OCI-M1 (cell line): ENCODE data around the gene PTAR1.
"Not testable (repeated sequence)": the region's sequence is repeated elsewhere in the genome, so short reads cannot be mapped to it uniquely, and the experiment has no call there.

ENCODE experiments used
- DNase-seq: peaks from one replicate; lab custom pipeline; 2025; lab: John Stamatoyannopoulos, UW

Gene PTAR1, protein sequence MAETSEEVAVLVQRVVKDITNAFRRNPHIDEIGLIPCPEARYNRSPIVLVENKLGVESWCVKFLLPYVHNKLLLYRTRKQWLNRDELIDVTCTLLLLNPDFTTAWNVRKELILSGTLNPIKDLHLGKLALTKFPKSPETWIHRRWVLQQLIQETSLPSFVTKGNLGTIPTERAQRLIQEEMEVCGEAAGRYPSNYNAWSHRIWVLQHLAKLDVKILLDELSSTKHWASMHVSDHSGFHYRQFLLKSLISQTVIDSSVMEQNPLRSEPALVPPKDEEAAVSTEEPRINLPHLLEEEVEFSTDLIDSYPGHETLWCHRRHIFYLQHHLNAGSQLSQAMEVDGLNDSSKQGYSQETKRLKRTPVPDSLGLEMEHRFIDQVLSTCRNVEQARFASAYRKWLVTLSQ

DNA sequence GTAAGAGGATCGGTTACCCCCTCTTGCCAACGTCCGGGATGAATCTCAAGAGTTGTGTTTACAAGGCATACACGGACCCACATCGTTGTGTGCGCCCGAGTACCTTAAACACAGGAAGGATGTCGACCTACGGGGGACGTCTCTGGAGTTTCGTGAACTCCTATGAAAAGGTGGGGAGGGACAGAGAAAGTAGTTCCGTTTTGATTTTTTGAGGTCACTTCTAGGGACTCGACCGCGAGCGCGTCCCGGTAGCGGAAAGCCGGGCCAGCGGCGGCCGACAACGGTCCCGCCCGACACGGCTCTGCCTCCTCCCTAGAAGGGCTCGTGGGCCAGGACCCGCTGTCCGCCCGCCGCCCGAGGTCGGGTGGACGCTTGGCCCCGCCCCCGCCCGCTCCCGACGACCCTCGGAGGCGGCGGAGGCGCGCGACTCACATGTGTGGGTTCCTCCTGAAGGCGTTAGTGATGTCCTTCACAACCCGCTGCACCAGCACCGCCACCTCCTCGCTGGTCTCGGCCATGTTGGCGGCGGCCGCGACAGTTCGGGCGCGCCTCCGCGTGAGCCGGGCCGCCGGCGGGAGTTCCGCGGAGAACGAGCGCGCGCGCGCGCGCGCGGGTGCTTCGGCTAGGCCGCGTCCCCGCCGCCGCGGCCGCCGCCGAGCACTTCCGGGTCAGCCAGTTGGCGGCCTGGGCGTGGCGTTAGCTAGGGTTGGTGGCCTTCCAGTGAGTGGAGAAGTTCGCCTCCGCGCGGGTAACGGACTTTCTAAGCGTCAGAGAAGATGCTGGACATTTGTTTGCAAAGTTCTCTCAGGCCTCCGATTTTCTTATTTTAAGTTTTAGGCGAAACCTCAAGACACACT, at the start of gene PTAR1:
TSS of gene PTAR1 (minus strand) at position 591 of the 857 bp plus-strand sequence. CDS start at position 518, 73 bp downstream.
- DNase-seq = peak; percentile 96

DNA sequence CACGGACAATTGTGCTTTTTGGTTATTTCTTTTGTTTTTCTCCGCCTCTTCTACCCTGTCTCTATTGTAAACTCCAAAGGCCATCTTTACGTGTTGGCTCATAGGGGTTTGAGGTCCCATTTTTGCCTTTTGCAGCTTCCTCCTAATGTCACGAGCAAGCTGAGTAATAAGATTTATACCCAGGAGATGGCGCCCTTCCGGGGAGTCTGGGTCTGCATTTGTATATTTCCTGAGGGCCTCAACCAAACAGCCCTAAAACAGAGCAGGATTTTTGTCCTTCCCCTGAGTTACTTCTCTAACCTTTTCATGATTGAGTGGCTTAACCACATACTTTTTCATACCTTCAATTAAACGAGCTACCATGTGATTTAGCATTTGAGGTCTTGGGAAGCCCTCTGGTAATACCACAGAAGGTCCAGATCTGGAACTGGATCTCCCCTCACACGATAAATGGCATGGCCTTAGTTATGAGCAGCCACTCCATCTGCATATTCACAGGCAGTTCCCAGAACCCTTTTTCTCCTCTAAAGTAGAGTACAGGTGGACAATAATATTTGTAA, 49.6 kb upstream of the PTAR1 start:
- peak; percentile 67 for DNase-seq

DNA sequence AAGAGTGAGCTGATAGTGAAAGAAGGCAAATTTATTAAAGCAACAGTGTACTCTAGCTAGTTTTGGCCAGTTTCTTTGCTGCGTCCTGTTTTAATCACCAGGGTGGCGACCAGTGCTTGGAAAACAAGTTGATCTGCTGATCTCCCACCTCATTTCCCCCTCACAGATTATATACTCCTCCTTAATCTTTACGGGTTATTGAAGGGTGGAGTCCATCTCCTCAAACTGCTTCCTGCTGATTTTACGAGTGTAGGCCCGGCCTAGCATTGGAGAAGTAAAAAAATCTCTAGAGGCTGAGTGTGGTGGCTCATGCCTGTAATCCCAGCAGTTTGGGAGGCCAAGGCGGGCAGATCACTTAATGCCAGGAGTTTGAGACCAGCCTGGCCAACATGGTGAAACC, 46.8 kb upstream of the PTAR1 start:
- peak; percentile 70 for DNase-seq

DNA sequence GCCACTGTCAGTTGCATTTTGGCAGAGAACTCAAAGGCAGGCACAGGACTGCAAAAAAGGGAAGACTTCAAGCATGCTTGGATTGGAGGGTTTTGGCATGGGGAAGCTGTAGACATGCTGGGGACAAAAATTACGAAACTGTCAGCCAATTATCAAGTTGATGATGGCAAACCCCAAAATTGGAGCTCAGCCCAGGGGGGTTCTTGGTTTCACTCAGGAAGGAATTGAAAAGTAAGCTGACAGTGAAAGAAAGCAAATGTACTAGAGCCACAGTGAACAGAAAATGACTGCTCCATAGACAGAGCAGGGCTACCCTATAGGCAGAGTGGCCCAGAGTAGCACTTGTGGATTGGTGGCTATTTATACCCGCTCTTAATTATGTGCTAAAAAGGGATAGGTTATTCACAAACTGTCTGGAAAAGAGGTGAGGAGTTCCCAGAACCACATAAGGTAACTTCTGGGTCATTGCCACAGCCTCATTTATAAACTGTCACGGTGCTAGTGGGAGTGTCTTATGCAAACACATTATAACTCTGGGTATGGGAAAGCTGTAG, 46.2 kb upstream of the PTAR1 start:
- DNase-seq = peak; percentile 70

DNA sequence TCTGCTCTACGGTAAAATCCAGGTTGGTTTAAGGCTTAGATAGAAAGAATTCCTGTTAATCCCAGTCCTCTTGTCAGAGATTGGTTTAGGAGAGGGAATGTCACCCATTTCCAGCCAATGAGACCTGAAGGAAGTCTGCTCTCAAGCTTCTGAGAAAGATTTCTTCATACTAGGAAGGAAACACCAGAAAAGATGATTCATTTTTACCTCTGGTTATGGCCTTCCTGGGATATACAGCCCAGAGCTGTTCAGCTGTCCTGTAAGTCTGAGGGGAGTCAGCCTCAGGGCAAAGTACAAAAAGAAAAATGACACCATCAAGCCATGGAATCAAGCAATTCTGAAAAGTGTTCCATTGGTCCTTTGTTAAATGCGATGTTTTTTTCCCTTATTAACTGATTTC, 42.2 kb upstream of the PTAR1 start:
- DNase-seq = peak; percentile 5

DNA sequence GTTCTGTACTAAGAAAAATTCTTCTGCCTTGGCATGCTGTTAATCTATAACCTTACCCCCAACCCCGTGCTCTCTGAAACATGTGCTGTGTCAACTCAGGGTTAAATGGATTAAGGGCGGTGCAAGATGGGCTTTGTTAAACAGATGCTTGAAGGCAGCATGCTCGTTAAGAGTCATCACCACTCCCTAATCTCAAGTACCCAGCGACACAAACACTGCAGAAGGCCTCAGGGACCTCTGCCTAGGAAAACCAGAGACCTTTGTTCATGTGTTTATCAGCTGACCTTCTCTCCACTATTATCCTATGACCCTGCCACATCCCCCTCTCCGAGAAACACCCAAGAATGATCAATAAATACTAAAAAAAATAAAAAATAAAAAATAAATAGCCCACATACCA, 40.2 kb upstream of the PTAR1 start:
- not testable (repeated sequence) for DNase-seq

DNA sequence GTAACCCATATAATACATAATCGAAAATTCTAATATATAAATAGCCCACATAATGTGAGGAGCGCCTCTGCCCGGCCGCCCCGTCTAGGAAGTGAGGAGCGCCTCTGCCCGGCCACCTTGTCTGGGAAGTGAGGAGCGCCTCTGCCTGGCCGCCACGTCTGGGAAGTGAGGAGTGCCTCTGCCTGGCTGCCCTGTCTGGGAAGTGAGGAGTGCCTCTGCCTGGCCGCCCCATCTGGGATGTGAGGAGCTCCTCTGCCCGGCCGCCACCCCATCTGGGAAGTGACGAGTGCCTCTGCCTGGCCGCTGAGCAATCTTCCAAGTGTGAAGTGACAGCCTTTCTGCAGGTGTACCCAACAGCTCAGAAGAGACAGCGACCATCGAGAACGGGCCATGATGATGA, 39.7 kb upstream of the PTAR1 start:
- DNase-seq = not testable (repeated sequence)

DNA sequence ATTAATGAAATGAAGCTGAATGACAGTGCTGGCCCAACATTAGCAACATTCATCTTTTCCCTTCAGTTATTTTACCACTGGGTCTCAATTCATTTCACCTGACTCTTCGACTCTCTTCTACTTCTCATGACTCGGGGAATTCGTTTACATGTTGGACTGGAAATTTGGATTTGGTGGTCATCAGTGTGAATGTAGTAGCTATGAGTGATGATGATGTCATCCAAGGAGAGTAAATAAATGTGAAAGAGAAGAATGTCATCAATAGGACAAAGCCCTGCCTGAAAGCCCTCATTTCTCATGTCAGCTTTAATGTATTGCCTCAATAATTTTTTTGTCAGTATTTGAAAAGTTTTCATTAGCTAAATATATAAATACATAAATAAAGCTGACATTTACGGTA, 38.9 kb upstream of the PTAR1 start:
- no peak for DNase-seq

DNA sequence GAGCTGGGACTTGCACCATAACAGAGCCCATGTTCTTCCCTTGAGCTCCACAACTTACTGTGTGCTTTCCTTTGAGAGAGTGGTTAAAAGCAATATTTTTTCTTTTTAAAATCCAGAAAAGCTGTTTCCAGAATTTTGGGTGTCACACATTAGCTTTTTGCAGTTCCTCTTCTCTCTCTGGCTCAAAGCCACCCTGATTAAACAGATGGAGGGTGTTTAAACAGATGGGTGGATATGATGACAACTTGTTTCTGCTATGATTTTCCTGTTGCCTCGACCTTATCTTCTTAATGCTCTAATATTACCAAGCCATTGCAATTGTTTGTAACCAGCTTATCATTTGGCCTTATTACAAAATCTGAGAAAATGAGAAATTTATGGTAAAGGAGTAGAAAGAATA, 37.9 kb upstream of the PTAR1 start:
- DNase-seq = peak; percentile 40

DNA sequence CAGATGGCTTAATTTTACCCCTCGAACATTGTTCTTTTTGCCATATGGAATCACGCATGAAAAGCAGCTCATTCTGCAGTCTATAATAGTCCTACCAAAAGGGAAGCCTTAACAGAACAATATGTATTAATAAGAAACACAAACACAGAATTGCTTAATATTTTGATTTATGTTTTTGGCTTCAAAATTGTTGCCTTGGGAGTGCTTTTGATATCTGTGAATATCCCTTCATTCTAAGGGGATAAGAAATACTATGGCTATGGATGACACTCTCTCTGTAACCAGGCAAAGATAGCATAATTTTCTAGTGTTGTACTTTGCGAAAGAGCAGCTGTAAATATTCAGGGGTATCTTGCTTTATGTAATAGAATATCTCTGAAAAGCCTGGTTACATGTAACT, 34.5 kb upstream of the PTAR1 start:
- DNase-seq = no peak

DNA sequence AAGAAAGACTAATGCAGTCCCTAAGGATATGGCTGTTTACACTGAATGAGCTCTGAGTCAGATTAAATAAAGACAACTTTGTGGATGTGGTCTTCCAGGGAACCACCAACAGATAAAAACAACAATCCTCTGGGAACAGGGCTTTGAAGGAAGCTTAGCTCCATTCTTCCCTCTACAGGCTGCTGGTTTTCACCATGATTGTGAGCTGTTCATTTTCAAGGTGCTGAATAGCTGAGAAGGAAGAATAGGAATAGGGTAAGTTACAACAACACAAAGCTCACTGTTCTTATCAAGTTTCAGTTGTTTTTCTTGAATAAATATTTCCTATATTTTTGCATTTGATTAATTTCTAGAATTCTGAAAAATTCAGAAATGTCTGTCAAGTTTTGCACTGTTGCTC, 25.9 kb upstream of the PTAR1 start:
- no peak for DNase-seq

DNA sequence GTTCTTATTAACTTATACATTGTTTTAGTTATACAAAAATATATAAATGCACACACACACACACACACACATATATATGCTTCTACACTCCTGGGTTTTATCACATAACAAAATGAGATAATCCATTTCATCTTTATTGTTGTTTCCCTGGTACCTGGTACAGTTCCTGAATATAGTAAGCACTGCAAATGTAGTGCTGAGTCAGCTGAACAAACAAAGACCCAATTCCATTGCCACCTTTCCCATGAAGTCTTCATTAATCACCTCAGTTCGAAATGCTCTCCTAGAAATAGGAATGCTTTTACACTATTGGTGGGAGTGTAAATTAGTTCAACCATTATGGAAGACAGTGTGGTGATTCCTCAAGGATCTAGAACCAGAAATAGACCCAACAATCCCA, 13.4 kb upstream of the PTAR1 start:
- no peak for DNase-seq

DNA sequence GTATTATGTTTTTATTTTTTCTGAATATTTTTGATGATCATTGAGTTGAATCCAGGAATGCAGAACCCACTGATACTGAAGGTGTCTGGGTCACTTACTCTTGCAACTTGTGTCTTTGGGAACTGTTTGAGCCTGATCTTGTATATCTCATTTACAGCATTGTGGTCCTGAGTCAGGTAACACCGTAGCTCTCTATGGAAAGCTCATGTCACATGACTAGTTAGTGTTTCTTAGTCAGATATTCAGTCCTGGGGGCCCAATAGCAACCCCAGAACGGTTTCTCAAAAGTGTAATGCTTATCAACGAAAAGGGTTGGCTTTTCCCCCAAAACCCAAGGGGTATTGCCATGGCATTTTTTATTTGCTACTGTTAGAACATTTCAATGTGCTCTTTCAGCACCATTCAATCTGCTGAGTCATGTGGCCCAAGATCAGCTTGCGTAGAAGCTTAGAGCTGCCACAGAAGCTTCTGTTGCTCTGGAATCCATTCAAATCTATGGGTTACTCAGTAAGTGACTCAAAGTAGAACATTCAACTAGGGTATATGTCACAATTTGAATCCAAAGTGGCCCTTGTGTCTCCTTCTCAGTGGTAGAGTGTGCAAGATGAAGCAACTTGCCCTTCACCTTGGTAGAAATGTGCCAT, 12.1 kb upstream of the PTAR1 start:
- DNase-seq = peak; percentile 28

DNA sequence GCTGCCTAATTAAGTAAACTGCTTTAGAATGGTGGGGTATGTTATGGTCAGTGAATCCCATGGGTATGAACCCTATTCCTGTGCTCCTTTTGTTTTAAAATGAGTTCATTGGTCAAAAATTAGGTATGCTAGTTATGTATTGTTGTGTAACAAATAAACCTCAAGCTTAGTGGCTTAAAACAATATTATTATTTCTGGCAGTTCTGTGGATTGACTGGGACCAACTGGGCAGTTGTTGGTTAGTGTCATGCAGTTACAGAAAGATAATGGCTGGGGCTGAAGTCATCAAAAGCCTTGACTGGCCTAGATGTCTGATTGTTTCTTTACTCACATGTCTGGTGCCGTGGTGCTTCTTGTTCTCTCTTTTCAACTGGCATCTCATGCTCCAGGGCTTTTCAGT, 8.9 kb upstream of the PTAR1 start:
- DNase-seq = no peak

DNA sequence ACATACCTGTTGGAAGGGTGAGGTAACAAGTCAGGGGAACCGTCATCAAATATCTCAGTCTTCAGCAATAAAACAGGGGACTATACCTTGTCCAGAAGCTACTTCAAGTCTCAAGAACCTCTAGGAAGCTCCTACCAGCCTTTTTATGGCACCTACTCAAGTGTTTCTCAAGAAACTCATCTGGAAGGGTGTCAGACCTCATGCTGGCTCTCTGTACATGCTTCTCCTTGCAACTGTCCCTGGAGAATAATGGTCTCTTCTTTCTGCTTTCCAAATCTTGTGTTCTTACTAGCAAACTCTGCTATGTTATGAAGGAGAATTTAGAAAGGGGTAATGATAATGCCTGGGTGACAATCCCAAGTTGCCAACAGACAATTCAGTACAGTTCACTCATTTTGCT, 8.3 kb upstream of the PTAR1 start:
- no peak for DNase-seq

DNA sequence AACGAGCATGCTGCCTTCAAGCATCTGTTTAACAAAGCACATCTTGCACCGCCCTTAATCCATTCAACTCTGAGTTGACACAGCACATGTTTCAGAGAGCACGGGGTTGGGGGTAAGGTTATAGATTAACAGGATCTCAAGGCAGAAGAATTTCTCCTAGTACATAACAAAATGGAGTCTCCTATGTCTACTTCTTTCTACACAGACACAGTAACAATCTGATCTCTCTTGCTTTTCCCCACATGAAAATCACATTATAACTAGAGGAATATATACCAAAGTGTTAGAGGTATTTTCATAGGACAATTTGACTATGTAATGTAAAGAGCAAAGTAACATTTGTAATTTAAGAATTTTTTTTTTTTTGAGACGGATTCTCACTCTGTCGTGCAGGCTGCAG, 4.1 kb upstream of the PTAR1 start:
- not testable (repeated sequence) for DNase-seq

DNA sequence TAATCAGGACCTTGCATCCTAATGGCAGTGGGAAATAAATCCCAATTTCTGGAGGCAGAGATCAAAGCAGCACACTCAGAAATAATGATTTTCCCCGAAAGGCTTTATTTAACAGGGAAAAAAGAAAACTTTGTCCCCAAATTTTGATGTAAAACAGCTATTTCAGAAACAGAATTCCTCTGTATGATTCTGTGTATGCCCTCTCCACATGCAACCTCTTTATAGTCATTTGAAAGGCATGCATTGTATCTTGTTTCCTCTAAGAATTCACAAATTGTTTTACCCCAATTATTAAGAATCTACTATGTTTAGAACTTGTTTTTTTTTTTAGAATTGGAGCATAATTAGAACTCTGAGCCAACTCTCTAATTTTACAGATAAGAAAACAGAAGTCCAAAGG, 2.7 kb upstream of the PTAR1 start:
- DNase-seq = no peak

DNA sequence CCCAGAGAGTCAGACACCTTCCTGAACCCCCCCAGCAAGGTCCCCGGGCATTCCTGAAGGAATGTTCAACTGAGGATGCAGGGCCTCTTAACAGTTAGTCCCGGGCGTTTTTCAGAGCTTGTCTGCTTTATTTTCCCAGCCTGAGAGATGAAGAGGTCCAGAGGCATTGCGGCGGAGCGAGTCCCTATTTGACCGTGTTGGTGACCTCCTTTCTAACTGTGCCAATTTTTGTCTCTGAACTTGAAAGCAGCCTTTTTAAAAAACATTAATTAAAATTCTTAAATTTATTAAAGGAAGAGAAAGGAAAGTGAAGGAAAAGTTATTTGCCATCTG, 433 bp upstream of the PTAR1 start:
- no peak for DNase-seq

DNA sequence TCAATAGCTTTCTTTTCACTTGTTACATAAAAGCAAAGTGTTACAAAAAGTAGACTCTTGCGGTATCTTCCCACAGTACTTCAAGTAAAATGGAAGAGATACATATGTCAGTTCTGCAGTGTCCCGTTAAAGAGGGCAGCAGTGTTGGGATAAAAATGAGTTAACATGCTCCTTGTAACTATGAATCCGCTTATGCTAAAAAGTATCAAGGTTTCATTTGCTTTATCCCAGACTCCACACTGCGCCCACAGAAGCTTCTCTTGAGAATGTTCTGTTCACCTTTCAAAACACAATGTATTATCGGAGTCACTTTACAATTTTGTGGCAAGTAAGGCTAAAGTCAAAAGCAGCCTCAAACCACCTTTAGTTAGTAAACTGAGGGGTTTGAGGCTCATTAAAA, 790 bp downstream of the PTAR1 start:
- DNase-seq = peak; percentile 71

DNA sequence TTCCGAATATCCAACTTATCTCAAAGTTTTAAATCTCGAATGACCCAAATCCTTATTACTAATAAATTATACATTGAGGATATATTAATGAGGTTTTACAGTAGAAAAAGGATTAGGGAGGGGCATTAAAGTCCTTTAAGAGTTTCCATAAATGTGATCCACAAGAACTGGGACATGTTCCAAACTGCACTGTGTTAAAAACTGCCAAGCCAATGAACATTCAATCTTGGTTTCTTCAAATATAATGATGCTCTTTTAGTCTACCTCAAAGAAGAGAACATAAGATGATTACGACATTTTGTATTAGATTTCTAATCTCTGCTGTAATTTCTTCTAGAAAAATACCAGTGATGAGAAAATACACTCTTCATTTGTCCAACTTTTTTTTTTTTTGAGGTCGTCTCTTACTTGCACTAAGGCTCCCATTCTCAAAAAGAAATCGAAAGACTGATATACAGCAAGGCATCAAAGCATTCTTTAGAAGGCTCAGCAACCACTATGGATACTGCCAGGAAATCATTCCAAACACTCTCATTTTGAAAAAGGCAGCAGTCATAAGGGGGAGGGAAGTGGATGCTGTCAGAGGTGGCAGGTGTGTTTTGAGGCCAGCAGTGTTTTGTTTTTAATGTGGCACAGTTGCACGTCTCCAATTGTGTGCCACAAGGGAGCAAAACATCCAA, 1.7 kb downstream of the PTAR1 start:
- no peak for DNase-seq

DNA sequence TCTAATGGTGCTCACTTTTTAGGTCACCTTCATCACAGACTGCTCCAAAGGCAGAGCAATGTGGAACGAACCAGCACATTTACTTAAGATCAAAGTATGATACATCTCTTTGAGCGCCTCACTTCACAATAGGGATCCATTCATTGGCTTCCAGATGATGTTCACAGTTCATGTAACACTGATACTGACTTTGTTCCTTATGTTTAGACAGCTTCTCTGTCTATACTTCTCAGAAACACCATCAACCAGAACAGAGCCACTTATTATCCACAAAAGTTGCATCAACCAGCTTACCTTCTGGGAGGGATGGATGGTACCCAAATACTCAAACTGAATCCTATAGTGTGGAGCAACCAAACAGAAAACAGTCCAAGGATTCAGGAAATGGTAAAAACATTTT, 4.6 kb downstream of the PTAR1 start:
- DNase-seq = no peak

DNA sequence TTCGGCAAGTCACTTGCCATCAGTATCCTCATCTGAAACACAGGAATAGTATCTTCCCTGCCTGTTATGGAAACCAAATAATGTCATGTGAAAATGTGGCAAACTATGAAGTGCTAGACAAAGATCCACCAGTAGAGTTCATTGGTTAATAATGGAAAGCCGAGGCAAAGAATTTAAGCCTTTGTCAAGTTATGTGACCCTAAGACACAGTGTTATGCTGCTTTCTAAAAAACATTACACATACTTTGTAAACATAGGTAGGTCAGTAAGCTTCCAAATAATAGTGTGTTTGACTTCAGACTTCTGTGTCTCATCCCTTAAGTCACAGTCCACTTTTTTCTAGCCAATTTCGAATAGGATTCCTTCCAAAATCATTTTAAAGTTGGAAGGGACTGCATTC, 6.0 kb downstream of the PTAR1 start:
- no peak for DNase-seq
